HepG2 (cell line): ENCODE data around the gene GNAI2. TPM values are rescaled to one million over a fixed set of nuclear protein-coding genes. Genes with fewer than 3 reads are reported as not detected.

ENCODE experiments used
- ETS1 ChIP-seq: sonication (generic); formaldehyde crosslinking; IDR thresholded peaks from 2 replicates; pipeline ENCODE4 v1.4.0; 2020; ENCODE audit warnings: missing genetic modification reagents
- HIVEP1 ChIP-seq: sonication (generic); formaldehyde crosslinking; IDR thresholded peaks from 2 replicates; pipeline ENCODE4 v1.4.0; 2020; ENCODE audit warnings: mild to moderate bottlenecking, missing genetic modification reagents
- MAZ ChIP-seq, 2 experiments: sonication (generic) in 1 of 2; formaldehyde crosslinking in 1 of 2; IDR thresholded peaks; 2 replicates each; pipeline versions ENCODE4 v1.5.0 to v1.6.1; 2012 to 2020; ENCODE audit warnings: low read depth in 2 of 2, mild to moderate bottlenecking in 2 of 2, borderline replicate concordance in 1 of 2, improper control_type of control experiment in 1 of 2, low read length in 1 of 2, missing genetic modification reagents in 1 of 2, moderate library complexity in 1 of 2
- MYNN ChIP-seq: sonication (generic); formaldehyde crosslinking; IDR thresholded peaks from 2 replicates; pipeline ENCODE4 v1.4.0; 2020; ENCODE audit warnings: mild to moderate bottlenecking, low read depth, missing genetic modification reagents
- REST ChIP-seq, 2 experiments: IDR thresholded peaks; 2 replicates each; pipeline ENCODE4 v1.6.1; 2011 to 2012; ENCODE audit warnings: low read length in 2 of 2, borderline replicate concordance in 1 of 2, low read depth in 1 of 2, mild to moderate bottlenecking in 1 of 2, moderate library complexity in 1 of 2
- YEATS2 ChIP-seq: sonication (generic); formaldehyde crosslinking; IDR thresholded peaks from 2 replicates; pipeline ENCODE4 v1.4.0; 2020; ENCODE audit warnings: missing genetic modification reagents, borderline replicate concordance
- ZKSCAN5 ChIP-seq: sonication (generic); formaldehyde crosslinking; IDR thresholded peaks from 2 replicates; pipeline ENCODE4 v1.5.1; 2020; ENCODE audit warnings: mild to moderate bottlenecking, missing genetic modification reagents
- ZNF124 ChIP-seq: sonication (generic); formaldehyde crosslinking; IDR thresholded peaks from 2 replicates; pipeline ENCODE4 v1.4.0; 2020; ENCODE audit warnings: missing genetic modification reagents
- ZNF629 ChIP-seq: sonication (generic); formaldehyde crosslinking; conservative IDR thresholded peaks from 2 replicates; pipeline ENCODE4 v1.5.0; 2020; ENCODE audit warnings: missing genetic modification reagents
- ZNF768 ChIP-seq: sonication (generic); formaldehyde crosslinking; IDR thresholded peaks from 2 replicates; pipeline ENCODE4 v1.4.0; 2020; ENCODE audit warnings: missing genetic modification reagents
- ZNF879 ChIP-seq: sonication (generic); formaldehyde crosslinking; IDR thresholded peaks from 2 replicates; pipeline ENCODE4 v1.8.1; 2023; ENCODE audit warnings: missing genetic modification reagents
- polyA plus RNA-seq, 8 experiments: library from polyadenylated mRNA; depleted of rRNA in 3 of 8; stranded (reverse) in 7 of 8; unstranded in 1 of 8; fragments of >200 nt; fragmentation: Illumina TruSeq in 4 of 8; extraction: Trizol in 4 of 8; gene quantifications; 2 replicates each; pipeline versions ENCODE4 v1.2.1 to v1.2.3, GENCODE V29; 2011 to 2016; ENCODE audit warnings: low read depth in 4 of 8, missing spikeins in 1 of 8, mixed read lengths in 1 of 8; ENCODE audit not compliant: insufficient read depth in 1 of 8
- total RNA-seq, 5 experiments: library from RNA; depleted of rRNA; stranded (reverse); fragments of >200 nt; fragmentation: Illumina TruSeq; extraction: Trizol; gene quantifications; 2 replicates each; pipeline ENCODE4 v1.2.3, GENCODE V29; 2016; ENCODE audit warnings: low read depth in 1 of 5
- TF ChIP-seq, protein P1 (sequence below): IDR thresholded peaks from 2 replicates; pipeline ENCODE4 v1.6.1; 2016
- TF ChIP-seq, protein P2 (sequence below): sonication (generic); formaldehyde crosslinking; IDR thresholded peaks from 2 replicates; pipeline ENCODE4 v1.4.0; 2020; ENCODE audit warnings: mild to moderate bottlenecking, missing genetic modification reagents

GNAI2 gene
- total and polyA plus RNA-seq, 2 of the 13 experiments (the other 11 are each of a cell fraction or from before 2014, with no cell fraction given), result 51.1 to 66.2 TPM

DNA sequence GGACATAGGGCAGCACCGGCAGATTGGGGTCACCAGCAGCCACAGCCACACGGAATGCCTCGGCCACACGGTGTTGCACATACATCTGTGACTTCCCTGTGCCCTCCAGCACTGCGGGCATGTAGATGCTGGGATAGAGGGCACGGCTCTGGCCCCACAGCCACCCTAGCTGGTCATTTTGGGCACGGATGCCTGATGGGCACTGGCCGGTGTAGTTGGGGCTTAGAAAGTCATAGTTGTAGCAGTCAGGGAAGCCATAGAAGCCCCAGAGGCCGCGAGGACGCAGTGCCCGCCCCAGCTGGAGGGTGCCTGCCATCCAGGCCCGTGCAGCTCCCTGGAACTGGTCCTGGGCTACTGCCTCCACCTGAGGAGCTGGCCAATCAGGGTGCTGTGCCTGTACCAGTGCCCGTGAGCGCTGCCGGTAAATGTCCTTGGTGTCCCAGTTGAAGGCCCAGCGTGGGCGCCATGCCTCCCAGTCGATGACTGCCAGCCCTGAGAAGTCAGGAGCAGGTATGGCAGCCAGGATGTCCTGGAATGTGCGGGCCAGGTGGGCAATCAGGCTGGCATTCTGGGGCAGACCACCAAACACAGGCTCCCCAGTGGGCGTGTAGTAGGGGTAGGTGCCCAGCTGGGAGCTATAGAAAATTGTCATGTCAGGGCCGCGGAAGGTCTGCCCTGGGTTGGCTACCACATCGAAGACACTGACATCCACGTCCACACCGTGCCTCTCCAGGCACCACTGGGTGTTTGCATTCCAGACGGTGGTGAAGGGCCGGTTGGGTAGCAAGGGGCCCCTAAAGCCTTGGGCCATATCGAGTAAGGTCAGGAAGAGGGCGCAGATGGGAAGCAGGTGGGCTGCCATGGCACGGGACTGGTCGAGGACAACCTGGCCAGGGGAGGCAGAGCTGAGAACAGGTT is 66.3 kb downstream of the GNAI2 start (continued):
- no peak for TF ChIP-seq ZNF768 (CRISPR knock-in tag)
- TF ChIP-seq ZNF879 (CRISPR knock-in tag), result no peak
- TF ChIP-seq ZKSCAN5 (CRISPR knock-in tag), result 0 out of 2 replicates have a peak, but pooled peaks have one; percentile 52
- TF ChIP-seq, protein P1, sequence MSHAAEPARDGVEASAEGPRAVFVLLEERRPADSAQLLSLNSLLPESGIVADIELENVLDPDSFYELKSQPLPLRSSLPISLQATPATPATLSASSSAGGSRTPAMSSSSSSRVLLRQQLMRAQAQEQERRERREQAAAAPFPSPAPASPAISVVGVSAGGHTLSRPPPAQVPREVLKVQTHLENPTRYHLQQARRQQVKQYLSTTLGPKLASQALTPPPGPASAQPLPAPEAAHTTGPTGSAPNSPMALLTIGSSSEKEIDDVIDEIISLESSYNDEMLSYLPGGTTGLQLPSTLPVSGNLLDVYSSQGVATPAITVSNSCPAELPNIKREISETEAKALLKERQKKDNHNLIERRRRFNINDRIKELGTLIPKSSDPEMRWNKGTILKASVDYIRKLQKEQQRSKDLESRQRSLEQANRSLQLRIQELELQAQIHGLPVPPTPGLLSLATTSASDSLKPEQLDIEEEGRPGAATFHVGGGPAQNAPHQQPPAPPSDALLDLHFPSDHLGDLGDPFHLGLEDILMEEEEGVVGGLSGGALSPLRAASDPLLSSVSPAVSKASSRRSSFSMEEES (CRISPR knock-in tag), result no peak
- TF ChIP-seq MAZ (IDR thresholded peaks at IDR 0.05; ENCODE audit: borderline replicate concordance, low read depth, low read length), result no peak
- TF ChIP-seq MAZ (CRISPR knock-in tag; IDR thresholded peaks at IDR 0.05; ENCODE audit: low read depth), result no peak
- no peak for TF ChIP-seq HIVEP1 (CRISPR knock-in tag)
- TF ChIP-seq YEATS2, result no peak
- TF ChIP-seq MYNN, result no peak
- no peak for TF ChIP-seq ETS1
- no peak for TF ChIP-seq REST (IDR thresholded peaks at IDR 0.05; ENCODE audit: borderline replicate concordance in 1 of 2, low read depth in 1 of 2, low read length in 2 of 2)
- TF ChIP-seq ZNF629 (CRISPR knock-in tag), result no peak; the same call in 1 of the 2 replicates
- no peak for TF ChIP-seq ZNF124 (CRISPR knock-in tag)
- TF ChIP-seq, protein P2, sequence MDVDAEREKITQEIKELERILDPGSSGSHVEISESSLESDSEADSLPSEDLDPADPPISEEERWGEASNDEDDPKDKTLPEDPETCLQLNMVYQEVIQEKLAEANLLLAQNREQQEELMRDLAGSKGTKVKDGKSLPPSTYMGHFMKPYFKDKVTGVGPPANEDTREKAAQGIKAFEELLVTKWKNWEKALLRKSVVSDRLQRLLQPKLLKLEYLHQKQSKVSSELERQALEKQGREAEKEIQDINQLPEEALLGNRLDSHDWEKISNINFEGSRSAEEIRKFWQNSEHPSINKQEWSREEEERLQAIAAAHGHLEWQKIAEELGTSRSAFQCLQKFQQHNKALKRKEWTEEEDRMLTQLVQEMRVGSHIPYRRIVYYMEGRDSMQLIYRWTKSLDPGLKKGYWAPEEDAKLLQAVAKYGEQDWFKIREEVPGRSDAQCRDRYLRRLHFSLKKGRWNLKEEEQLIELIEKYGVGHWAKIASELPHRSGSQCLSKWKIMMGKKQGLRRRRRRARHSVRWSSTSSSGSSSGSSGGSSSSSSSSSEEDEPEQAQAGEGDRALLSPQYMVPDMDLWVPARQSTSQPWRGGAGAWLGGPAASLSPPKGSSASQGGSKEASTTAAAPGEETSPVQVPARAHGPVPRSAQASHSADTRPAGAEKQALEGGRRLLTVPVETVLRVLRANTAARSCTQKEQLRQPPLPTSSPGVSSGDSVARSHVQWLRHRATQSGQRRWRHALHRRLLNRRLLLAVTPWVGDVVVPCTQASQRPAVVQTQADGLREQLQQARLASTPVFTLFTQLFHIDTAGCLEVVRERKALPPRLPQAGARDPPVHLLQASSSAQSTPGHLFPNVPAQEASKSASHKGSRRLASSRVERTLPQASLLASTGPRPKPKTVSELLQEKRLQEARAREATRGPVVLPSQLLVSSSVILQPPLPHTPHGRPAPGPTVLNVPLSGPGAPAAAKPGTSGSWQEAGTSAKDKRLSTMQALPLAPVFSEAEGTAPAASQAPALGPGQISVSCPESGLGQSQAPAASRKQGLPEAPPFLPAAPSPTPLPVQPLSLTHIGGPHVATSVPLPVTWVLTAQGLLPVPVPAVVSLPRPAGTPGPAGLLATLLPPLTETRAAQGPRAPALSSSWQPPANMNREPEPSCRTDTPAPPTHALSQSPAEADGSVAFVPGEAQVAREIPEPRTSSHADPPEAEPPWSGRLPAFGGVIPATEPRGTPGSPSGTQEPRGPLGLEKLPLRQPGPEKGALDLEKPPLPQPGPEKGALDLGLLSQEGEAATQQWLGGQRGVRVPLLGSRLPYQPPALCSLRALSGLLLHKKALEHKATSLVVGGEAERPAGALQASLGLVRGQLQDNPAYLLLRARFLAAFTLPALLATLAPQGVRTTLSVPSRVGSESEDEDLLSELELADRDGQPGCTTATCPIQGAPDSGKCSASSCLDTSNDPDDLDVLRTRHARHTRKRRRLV (CRISPR knock-in tag), result no peak
